GM18951 (cell line): ENCODE results near the gene RRAGA.
"Not testable (repeated sequence)": the region's sequence is repeated elsewhere in the genome, so short reads cannot be mapped to it uniquely, and the experiment has no call there.

Source experiments
- POLR2A ChIP-seq: IDR thresholded peaks from 4 replicates; pipeline ENCODE4 v1.6.1; 2011; ENCODE audit warnings: mild to moderate bottlenecking; ENCODE audit not compliant: insufficient read length, insufficient read depth; ENCODE audit errors: extremely low read depth
- in situ Hi-C: fragments of 300-500 bp; cut with MboI; formaldehyde crosslinking; loops from one replicate; pipeline ENCODE4 v1.12.0; 2022; ENCODE audit warnings: low sequenced_read_pairs, mixed read lengths, inconsistent platforms; ENCODE audit not compliant: unreplicated experiment

The RRAGA gene

GRCh38 chr9:19048966-19049916 lies at the start of gene RRAGA:
RRAGA (plus strand) TSS chr9:19049427; CDS start chr9:19049660, 233 bp downstream.
- in situ Hi-C loops: loop anchor here (25.0 kb wide), 2 partner anchors 787 to 1237 kb away; no protein-coding TSS in a partner anchor
- TF ChIP-seq POLR2A: peak; percentile 95

GRCh38 chr9:19000133-19000532 lies 49.1 kb upstream of the RRAGA start:
- TF ChIP-seq POLR2A: no peak
- in situ Hi-C loops: no loop called here

GRCh38 chr9:19009391-19009965 lies 39.7 kb upstream of the RRAGA start:
- in situ Hi-C loops: no loop called here
- TF ChIP-seq POLR2A: no peak

- in situ Hi-C loops: no loop called here
- no peak for TF ChIP-seq POLR2A
Observed at GRCh38 chr9:19018201-19018600, 31.0 kb upstream of the RRAGA start.

GRCh38 chr9:19020886-19021455 lies 28.3 kb upstream of the RRAGA start:
- TF ChIP-seq POLR2A: no peak
- in situ Hi-C loops: no loop called here

- in situ Hi-C loops: not testable (repeated sequence)
Observed at GRCh38 chr9:19021649-19022048, 27.6 kb upstream of the RRAGA start.

- in situ Hi-C loops: no loop called here
- TF ChIP-seq POLR2A: no peak
Observed at GRCh38 chr9:19022206-19022605, 27.0 kb upstream of the RRAGA start.

GRCh38 chr9:19023078-19023477 lies 26.1 kb upstream of the RRAGA start:
- in situ Hi-C loops: no loop called here
- TF ChIP-seq POLR2A: no peak

- TF ChIP-seq POLR2A: no peak
- in situ Hi-C loops: loop anchor here (25.0 kb wide), 2 partner anchors 764 to 1214 kb away; no protein-coding TSS in a partner anchor
Observed at GRCh38 chr9:19026375-19026774, 22.9 kb upstream of the RRAGA start.

- in situ Hi-C loops: loop anchor here (25.0 kb wide), 2 partner anchors 766 to 1216 kb away; no protein-coding TSS in a partner anchor
- TF ChIP-seq POLR2A: no peak
Observed at GRCh38 chr9:19027825-19028224, 21.4 kb upstream of the RRAGA start.

GRCh38 chr9:19028835-19029451 lies 20.3 kb upstream of the RRAGA start:
- no peak for TF ChIP-seq POLR2A
- in situ Hi-C loops: loop anchor here (25.0 kb wide), 2 partner anchors 767 to 1217 kb away; no protein-coding TSS in a partner anchor

GRCh38 chr9:19030899-19031298 lies 18.3 kb upstream of the RRAGA start:
- no peak for TF ChIP-seq POLR2A
- in situ Hi-C loops: loop anchor here (25.0 kb wide), 2 partner anchors 769 to 1219 kb away; no protein-coding TSS in a partner anchor

- in situ Hi-C loops: loop anchor here (25.0 kb wide), 2 partner anchors 770 to 1220 kb away; no protein-coding TSS in a partner anchor
- TF ChIP-seq POLR2A: no peak
Observed at GRCh38 chr9:19032406-19032805, 16.8 kb upstream of the RRAGA start.

GRCh38 chr9:19033015-19033414 lies 16.2 kb upstream of the RRAGA start, which contains the start of gene SAXO1:
SAXO1 (minus strand) TSS chr9:19033209; CDS start chr9:19032908, 301 bp downstream.
- in situ Hi-C loops: loop anchor here (25.0 kb wide), 2 partner anchors 771 to 1221 kb away; no protein-coding TSS in a partner anchor
- no peak for TF ChIP-seq POLR2A
